Sigmoid colon (tissue), 4 donors: ENCODE results near the gene COL5A1.

ENCODE experiments used
- EP300 ChIP-seq, 4 donors: sonication (generic); formaldehyde crosslinking; IDR thresholded peaks; one replicate each; pipeline ENCODE4 v1.6.1; 2017; ENCODE audit warnings: antibody characterized with exemption in 4 of 4
- POLR2A ChIP-seq, 2 donors: fragments of 450-650 bp; IDR thresholded peaks; one replicate each; pipeline ENCODE4 v1.6.1; 2016; ENCODE audit warnings: antibody characterized with exemption in 2 of 2, mild to moderate bottlenecking in 2 of 2, moderate library complexity in 2 of 2
- POLR2AphosphoS5 ChIP-seq, 4 donors: sonication (generic); formaldehyde crosslinking; IDR thresholded peaks; one replicate each; pipeline ENCODE4 v1.6.1; 2017; ENCODE audit warnings: antibody characterized with exemption in 4 of 4
- TF ChIP-seq, protein P1 (sequence below), 4 experiments: fragments of 450-650 bp in 3 of 4; fragments of 200-600 bp in 1 of 4; IDR thresholded peaks; one replicate each; pipeline ENCODE4 v1.5.1; 2016 to 2019; ENCODE audit warnings: antibody characterized with exemption in 4 of 4, mild to moderate bottlenecking in 3 of 4, moderate library complexity in 2 of 4

DNA sequence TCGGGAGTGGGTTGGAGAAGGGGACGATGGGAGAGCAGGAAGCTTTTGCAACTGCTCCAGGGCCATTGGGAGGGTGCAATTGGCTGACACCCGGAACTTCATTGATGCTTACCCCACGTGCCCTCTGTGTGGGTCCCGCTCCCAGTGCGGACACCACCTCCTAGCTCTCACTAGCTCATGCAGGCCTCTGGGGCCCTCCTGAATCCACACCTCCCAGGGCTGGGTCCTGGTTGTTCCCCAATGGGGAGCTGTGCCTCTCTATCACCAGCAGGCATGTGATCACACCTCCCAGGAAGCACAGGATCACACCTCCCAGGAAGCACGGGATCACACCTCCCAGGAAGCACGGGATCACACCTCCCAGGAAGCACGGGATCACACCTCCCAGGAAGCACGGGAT is 206.9 kb downstream of the COL5A1 start:
- no peak for TF ChIP-seq POLR2AphosphoS5 (IDR thresholded peaks at IDR 0.05)
- TF ChIP-seq, protein P1, sequence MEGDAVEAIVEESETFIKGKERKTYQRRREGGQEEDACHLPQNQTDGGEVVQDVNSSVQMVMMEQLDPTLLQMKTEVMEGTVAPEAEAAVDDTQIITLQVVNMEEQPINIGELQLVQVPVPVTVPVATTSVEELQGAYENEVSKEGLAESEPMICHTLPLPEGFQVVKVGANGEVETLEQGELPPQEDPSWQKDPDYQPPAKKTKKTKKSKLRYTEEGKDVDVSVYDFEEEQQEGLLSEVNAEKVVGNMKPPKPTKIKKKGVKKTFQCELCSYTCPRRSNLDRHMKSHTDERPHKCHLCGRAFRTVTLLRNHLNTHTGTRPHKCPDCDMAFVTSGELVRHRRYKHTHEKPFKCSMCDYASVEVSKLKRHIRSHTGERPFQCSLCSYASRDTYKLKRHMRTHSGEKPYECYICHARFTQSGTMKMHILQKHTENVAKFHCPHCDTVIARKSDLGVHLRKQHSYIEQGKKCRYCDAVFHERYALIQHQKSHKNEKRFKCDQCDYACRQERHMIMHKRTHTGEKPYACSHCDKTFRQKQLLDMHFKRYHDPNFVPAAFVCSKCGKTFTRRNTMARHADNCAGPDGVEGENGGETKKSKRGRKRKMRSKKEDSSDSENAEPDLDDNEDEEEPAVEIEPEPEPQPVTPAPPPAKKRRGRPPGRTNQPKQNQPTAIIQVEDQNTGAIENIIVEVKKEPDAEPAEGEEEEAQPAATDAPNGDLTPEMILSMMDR (IDR thresholded peaks at IDR 0.05): no peak
- TF ChIP-seq POLR2A (IDR thresholded peaks at IDR 0.05): no peak
- no peak for TF ChIP-seq EP300 (IDR thresholded peaks at IDR 0.05)
